GM21447 (cell line): ENCODE measurements around the gene TCN1.
"Not testable (repeated sequence)": the region's sequence is repeated elsewhere in the genome, so short reads cannot be mapped to it uniquely, and the experiment has no call there.

Experiments
- ATAC-seq: cut with Tn5 transposase; IDR thresholded peaks from one replicate; pipeline ENCODE4 v1.9.1; 2021; ENCODE audit not compliant: unreplicated experiment

Gene TCN1

GRCh38 chr11:59857439-59858434, 8.6 kb downstream of the TCN1 start:
- no peak for ATAC-seq

DNA sequence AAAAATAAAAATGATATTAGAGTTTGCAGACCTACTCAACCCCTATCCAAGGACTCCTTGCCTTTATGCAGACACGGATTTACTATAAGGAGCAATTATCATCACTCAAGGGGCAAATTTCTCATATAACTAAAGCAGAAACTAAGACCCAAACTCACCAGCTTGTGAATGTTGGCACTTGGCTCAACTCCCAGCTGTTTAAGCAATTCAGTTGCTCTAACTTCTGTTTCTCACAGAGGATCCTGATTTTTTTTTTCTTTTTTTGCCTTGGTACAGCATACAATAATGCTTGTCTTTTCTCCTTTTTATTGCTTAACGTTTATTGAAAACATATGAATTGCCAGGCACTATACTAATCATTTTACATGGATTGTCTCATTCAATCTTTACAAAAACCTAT, 11.4 kb downstream of the TCN1 start:
- ATAC-seq: no peak

- not testable (repeated sequence) for ATAC-seq
Observed at GRCh38 chr11:59851416-59851815, 14.9 kb downstream of the TCN1 start.

GRCh38 chr11:59849551-59849950, 16.7 kb downstream of the TCN1 start:
- ATAC-seq: not testable (repeated sequence)

DNA sequence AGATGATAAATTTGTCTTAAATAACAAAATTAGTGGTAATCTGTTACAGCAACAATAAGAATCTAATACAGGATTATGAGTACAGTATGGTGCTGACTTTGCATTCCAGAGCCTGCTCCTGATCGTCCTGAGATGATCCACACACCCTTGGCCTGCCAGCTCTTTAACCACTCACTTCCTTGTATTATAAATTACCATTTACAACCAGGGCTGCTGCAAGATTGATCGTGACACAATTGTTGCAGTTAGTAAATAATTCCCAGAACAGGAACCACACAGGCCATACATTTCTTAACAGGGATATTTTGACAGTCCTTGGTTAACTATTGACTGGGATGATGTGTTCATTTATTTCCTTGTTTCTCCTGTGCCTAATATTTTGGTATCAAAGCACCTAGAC, 17.2 kb downstream of the TCN1 start:
- ATAC-seq: peak; percentile 58

DNA sequence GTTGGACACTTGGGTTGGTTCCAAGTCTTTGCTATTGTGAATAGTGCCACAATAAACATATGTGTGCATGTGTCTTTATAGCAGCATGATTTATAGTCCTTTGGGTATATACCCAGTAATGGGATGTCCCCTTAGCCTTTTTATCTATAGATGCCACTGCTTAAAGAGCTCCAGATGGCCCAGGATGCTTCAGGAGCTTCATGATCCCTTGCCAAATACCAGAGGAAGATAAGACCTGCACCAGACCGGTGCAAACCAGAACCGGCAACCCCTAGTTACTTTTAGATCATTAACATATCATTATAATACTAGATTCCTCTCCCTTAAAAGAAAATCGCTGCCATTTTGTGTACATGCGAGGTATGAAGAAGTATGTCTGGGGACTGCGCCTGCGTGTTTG, 17.8 kb downstream of the TCN1 start:
- ATAC-seq: not testable (repeated sequence)

DNA sequence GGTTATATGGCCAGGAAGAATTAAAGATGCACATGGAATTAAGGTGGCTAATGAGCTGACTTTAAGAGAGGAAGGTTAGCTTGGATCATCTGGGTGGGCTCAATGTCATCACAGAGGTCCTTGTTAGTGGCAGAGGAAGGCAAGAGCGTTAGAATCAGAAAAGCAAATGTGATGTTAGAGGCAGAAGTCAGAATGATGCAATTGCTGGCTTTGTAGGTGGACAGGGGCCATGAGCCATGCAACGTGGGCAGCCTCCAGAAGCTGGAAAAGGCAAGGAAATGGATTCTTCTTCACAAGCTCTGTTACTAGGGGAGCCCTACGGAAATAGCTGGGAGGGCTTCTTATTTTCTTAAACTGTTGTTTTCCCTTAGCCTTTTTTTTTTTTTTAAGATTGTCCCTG, 18.7 kb downstream of the TCN1 start:
- ATAC-seq: no peak

DNA sequence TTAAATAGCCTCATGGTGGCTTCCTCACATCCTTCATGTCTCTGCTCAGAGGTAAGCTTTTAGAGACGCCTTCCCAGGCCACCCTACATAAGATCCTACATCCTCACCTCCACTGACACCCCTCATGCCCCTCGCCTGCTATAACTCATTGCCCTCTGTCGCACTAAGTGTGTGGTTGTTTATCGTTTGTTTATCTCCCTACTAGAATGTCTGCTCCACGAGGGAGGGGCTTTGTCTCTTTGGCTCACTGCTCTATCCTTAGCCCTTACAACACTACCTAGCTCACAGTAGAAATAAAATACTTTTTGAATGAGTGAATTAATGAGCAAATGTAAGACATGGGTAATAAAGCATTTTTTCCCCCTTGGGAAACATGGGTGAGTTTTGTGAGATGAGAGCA, 19.7 kb downstream of the TCN1 start:
- no peak for ATAC-seq

GRCh38 chr11:59845399-59845798, 20.9 kb downstream of the TCN1 start, which contains the start of gene CBLIF:
CBLIF (minus strand) TSS chr11:59845499; CDS start chr11:59845453, 46 bp downstream.
- ATAC-seq: no peak

- ATAC-seq: no peak
Observed at GRCh38 chr11:59842316-59842715, 24.0 kb downstream of the TCN1 start.

DNA sequence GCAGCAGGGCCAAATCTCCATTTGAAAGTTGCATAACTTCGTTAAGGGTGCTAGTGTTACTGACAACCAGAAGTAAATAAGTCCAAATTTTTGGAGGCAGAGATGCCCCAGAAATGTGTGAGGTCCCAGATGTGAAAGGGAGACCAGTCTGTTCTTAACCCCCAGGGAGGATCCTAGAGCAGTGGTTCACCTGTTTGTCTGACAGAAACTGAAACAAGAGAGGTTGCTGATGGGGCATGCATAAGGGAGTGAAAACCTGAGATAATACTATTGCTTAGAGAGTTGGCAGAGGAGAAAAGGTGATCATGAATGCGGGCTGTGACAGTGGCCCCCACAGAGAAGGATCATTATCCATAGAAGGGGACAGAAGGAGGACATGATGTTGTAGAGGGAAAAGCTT, 24.8 kb downstream of the TCN1 start:
- ATAC-seq: peak; percentile 89

DNA sequence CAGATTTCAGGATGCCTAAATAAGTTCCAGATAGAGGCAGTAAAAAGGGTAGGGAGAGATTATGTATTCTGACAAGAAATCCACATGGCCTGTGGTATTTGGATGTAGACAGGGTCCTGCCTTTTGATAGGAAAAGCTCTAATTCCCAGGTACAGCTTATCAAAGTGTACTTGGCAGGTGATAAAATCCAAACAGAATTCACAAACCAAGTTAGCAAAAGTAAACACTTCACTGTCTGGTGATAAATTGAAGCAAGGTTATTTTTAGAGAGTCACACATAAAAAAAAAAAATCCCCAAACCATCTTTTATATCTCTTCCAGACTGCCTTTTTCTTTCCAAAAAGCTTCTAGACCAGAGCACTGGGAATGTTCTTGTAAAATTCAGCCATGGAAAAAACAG, 26.7 kb downstream of the TCN1 start:
- no peak for ATAC-seq

- ATAC-seq: no peak
Observed at GRCh38 chr11:59833602-59834001, 32.7 kb downstream of the TCN1 start.

DNA sequence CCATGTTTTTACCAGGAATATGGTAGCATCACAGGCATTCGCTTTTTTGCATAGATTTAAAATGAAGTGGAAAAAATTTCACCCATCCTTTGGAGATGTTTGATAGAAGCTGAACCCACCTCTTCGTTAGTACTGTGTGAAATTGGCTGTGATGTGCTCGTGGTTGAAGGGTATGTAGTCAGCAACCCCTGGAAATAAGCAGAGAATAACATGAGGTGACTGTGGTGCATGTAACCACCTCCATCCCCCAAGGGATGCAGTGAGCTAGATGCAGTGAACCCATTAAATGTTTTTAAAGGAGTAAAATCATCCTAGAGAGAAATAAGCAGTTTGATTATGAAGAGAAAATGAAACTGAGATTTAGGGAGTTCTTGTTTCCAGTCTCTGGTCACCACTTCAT, 36.9 kb downstream of the TCN1 start:
- ATAC-seq: no peak

GRCh38 chr11:59822989-59823566, 43.2 kb downstream of the TCN1 start:
- ATAC-seq: peak; percentile 78

DNA sequence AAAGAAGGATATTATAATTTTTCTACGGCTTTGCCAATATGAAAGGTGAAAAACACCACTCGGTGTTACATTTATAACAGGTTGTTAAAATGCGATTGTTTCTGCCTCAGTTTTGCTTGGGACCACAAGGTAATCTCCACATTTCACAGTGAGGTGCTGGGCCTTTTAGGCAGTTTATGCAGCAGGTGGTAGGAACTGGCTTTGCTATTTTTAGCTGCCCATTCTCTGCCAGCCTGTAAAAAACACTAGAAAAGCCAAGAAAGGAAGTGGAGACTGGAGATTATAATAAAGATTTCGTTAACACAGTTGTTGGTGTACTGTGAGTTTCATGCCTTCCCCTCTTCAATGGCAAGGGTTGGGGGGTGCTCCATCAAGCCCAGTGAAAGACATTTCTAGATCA, 47.7 kb downstream of the TCN1 start:
- ATAC-seq: no peak

- not testable (repeated sequence) for ATAC-seq
Observed at GRCh38 chr11:59816434-59816833, 49.9 kb downstream of the TCN1 start.

GRCh38 chr11:59815754-59816153, 50.5 kb downstream of the TCN1 start:
- no peak for ATAC-seq

GRCh38 chr11:59814021-59814420, 52.3 kb downstream of the TCN1 start:
- no peak for ATAC-seq

GRCh38 chr11:59813364-59813763, 52.9 kb downstream of the TCN1 start:
- no peak for ATAC-seq

GRCh38 chr11:59812220-59812619, 54.1 kb downstream of the TCN1 start:
- no peak for ATAC-seq

DNA sequence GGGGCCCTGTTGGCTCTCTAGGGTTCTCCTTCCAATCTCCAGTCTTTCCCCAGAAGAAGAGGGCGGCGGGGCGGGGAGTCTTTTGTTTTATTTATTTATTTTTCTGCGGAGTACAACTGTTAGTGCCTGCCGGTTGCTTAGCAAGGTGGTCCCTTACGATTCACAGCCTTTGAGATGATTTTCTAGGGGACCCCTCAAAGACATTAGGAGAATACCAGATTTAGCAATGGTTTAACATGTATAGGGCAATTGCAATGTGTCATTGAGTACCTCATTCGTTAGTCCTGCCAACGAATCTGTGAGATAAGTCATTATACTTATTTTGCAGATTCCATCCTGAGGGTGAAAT, 55.4 kb downstream of the TCN1 start:
- ATAC-seq: peak; percentile 2
